Measurements from ENCODE around the gene CRYBG1. TPM values are rescaled to one million over a fixed set of nuclear protein-coding genes. Genes with fewer than 3 reads are reported as not detected.

Gene CRYBG1
- total and polyA plus RNA-seq, 2 experiments from 2014 or later, result 3.2 to 10.0 TPM

DNA sequence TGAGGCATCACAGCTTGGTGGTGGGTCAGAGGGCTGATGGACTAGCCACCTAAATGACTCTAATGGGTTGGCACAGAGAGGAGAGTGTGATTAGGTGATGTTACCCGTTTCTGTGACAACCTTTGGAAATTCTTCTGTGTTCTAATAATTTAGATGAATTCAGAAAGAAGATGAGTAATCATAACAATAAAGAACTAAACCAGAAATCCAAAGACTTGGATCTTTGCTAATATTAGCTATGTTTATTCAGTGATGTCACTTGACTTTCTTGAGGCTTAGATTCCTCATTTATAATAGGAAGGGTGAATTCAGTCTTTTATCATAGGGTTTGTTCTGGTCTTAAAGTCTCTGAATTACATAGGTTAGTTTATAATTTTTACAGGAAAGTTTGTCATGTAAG lies 19.9 kb downstream of the CRYBG1 start:
- Histone ChIP-seq H3K27me3 (no peaks in the 10 kb centered on the region), H3K9me2 (replicated peaks; ENCODE audit: insufficient read depth) (no peaks in the 10 kb centered on the region), H3K36me3 (replicated peaks; ENCODE audit: insufficient read depth, low read depth) (no peaks in the 10 kb centered on the region), H2AFZ (no peak overlapping the region), H4K20me1 (ENCODE audit: insufficient read depth, poor library complexity, severe bottlenecking) (no peaks in the 10 kb centered on the region), H3K4me2 (no peak overlapping the region), H3K4me1 (ENCODE audit: insufficient read depth) (no peaks in the 10 kb centered on the region), H3K79me2 (no peaks in the 10 kb centered on the region), H3K4me3 (no peak overlapping the region), H3K27ac (no peak overlapping the region), H3K9me3 (ENCODE audit: low read depth) (no peaks in the 10 kb centered on the region)
- DNase-seq (ENCODE audit: low spot score), result no peak
- WGBS (ENCODE audit: low lambda C conversion rate, missing lambda C conversion rate), result 91% methylated on average over 1 of the region's 1 CpG
- TF ChIP-seq, protein P1, sequence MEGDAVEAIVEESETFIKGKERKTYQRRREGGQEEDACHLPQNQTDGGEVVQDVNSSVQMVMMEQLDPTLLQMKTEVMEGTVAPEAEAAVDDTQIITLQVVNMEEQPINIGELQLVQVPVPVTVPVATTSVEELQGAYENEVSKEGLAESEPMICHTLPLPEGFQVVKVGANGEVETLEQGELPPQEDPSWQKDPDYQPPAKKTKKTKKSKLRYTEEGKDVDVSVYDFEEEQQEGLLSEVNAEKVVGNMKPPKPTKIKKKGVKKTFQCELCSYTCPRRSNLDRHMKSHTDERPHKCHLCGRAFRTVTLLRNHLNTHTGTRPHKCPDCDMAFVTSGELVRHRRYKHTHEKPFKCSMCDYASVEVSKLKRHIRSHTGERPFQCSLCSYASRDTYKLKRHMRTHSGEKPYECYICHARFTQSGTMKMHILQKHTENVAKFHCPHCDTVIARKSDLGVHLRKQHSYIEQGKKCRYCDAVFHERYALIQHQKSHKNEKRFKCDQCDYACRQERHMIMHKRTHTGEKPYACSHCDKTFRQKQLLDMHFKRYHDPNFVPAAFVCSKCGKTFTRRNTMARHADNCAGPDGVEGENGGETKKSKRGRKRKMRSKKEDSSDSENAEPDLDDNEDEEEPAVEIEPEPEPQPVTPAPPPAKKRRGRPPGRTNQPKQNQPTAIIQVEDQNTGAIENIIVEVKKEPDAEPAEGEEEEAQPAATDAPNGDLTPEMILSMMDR (IDR thresholded peaks at IDR 0.05; ENCODE audit: poor library complexity), result no peak
- no peak for TF ChIP-seq EZH2phosphoT487 (IDR thresholded peaks at IDR 0.05; ENCODE audit: low read depth, severe bottlenecking, unreplicated experiment)
- no peak for TF ChIP-seq EZH2 (IDR thresholded peaks at IDR 0.05; ENCODE audit: borderline replicate concordance)

DNA sequence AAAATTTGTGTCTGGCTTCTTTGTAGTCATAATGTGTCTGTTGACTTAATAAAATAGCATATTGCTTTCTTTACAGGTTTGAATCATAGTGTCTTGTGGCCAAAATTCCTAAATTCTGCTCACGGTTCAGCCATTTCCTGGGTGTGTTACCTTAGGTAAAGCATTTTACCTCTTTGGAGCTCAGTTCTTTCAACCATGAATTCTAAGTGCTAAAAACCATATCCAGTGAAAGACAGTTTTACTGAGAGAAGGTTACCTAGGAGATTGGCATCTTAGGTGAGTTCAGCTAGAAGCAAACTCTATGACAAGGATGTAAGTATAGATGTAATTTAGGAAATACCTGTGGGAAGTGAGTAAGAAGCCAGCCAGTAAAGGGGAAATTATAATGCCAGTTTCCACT lies 20.7 kb downstream of the CRYBG1 start:
- H3K27me3 ChIP-seq, result no peaks in the 10 kb centered on the region
- TF ChIP-seq, protein P1 (IDR thresholded peaks at IDR 0.05; ENCODE audit: poor library complexity), result no peak
- TF ChIP-seq EZH2phosphoT487 (IDR thresholded peaks at IDR 0.05; ENCODE audit: low read depth, severe bottlenecking, unreplicated experiment) (no peak), EZH2 (IDR thresholded peaks at IDR 0.05; ENCODE audit: borderline replicate concordance) (no peak)
- WGBS (ENCODE audit: low lambda C conversion rate, missing lambda C conversion rate), result 84% methylated on average over 1 of the region's 1 CpG
- H3K9me2 ChIP-seq (replicated peaks; ENCODE audit: insufficient read depth), result no peaks in the 10 kb centered on the region
- no peak overlapping the region for H2AFZ ChIP-seq
- no peaks in the 10 kb centered on the region for H3K9me3 ChIP-seq (ENCODE audit: low read depth)
- no peak overlapping the region for H3K4me2 ChIP-seq
- H4K20me1 ChIP-seq (ENCODE audit: insufficient read depth, poor library complexity, severe bottlenecking), result no peaks in the 10 kb centered on the region
- no peaks in the 10 kb centered on the region for H3K36me3 ChIP-seq (replicated peaks; ENCODE audit: insufficient read depth, low read depth)
- DNase-seq (ENCODE audit: low spot score), result no peak
- no peak overlapping the region for H3K27ac ChIP-seq
- H3K79me2 ChIP-seq, result no peaks in the 10 kb centered on the region
- no peaks in the 10 kb centered on the region for H3K4me1 ChIP-seq (ENCODE audit: insufficient read depth)
- H3K4me3 ChIP-seq, result no peak overlapping the region

DNA sequence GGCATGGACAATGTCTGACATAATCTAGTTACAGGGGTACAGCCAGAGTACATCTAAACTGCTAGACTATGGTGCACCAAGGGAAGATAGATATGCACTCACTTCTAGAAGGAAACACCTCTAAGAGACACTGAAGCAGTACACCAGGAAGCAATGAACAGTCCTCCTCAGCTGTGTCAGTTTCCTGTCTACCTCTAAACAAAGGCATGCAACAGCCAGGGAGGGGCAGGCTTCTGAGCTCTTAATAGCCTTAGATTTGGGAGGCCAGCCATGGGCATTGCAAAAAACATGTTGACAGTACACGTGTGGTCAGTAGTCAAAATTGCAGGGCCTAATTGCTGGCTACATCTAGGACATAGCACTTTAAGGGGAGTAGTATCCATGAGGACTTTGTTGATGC lies 21.4 kb downstream of the CRYBG1 start:
- H3K27ac ChIP-seq, result no peak overlapping the region
- no peak overlapping the region for H3K4me3 ChIP-seq

More for the DNA sequence above, 21.4 kb downstream of the CRYBG1 start:
- no peak overlapping the region for H3K4me2 ChIP-seq
- H3K4me1 ChIP-seq (ENCODE audit: insufficient read depth), result no peaks in the 10 kb centered on the region
- H3K9me3 ChIP-seq (ENCODE audit: low read depth), result no peaks in the 10 kb centered on the region
- no peaks in the 10 kb centered on the region for H3K9me2 ChIP-seq (replicated peaks; ENCODE audit: insufficient read depth)
- TF ChIP-seq EZH2phosphoT487 (IDR thresholded peaks at IDR 0.05; ENCODE audit: low read depth, severe bottlenecking, unreplicated experiment), result no peak
- TF ChIP-seq, protein P1 (IDR thresholded peaks at IDR 0.05; ENCODE audit: poor library complexity), result no peak
- no peak for TF ChIP-seq EZH2 (IDR thresholded peaks at IDR 0.05; ENCODE audit: borderline replicate concordance)
- no peaks in the 10 kb centered on the region for H3K36me3 ChIP-seq (replicated peaks; ENCODE audit: insufficient read depth, low read depth)
- H3K79me2 ChIP-seq, result no peaks in the 10 kb centered on the region
- no peaks in the 10 kb centered on the region for H4K20me1 ChIP-seq (ENCODE audit: insufficient read depth, poor library complexity, severe bottlenecking)
- WGBS (ENCODE audit: low lambda C conversion rate, missing lambda C conversion rate), result 46% methylated on average over 1 of the region's 1 CpG
- no peak for DNase-seq (ENCODE audit: low spot score)
- H3K27me3 ChIP-seq, result no peaks in the 10 kb centered on the region
- H2AFZ ChIP-seq, result no peak overlapping the region
